Uterus (tissue), 4 donors: ENCODE measurements around the gene ZBTB7C. TPM values are rescaled to one million over a fixed set of nuclear protein-coding genes. Genes with fewer than 3 reads are reported as not detected.

Source experiments
- DNase-seq, 2 donors: peaks; one replicate each; pipeline ENCODE4 v3.0.0-alpha.2; 2019 to 2020
- H3K27ac ChIP-seq, 2 donors: fragments of 200-600 bp; sonication (generic); 1 replicate in 1 of 2; 2 replicates in 1 of 2; pipeline ENCODE4 v1.5.1; 2016 to 2018
- H3K27me3 ChIP-seq, 2 donors: fragments of 200-600 bp; sonication (generic); one replicate each; pipeline ENCODE4 v1.5.1; 2018 to 2019; ENCODE audit warnings: control low read depth in 1 of 2
- H3K36me3 ChIP-seq, 2 donors: fragments of 200-600 bp; sonication (generic); one replicate each; pipeline ENCODE4 v1.5.1; 2019; ENCODE audit warnings: control low read depth in 1 of 2
- H3K4me1 ChIP-seq, 2 donors: fragments of 200-600 bp; sonication (generic); one replicate each; pipeline ENCODE4 v1.5.1; 2018 to 2019; ENCODE audit warnings: control low read depth in 1 of 2
- H3K4me3 ChIP-seq, 2 donors: fragments of 200-600 bp; sonication (generic); 1 replicate in 1 of 2; 2 replicates in 1 of 2; pipeline ENCODE4 v1.5.1; 2018 to 2019; ENCODE audit warnings: mild to moderate bottlenecking in 1 of 2
- H3K9me3 ChIP-seq, 2 donors: fragments of 200-600 bp; sonication (generic); one replicate each; pipeline ENCODE4 v1.5.1; 2019; ENCODE audit warnings: control low read depth in 1 of 2
- CTCF ChIP-seq, 4 experiments: fragments of 200-600 bp in 2 of 4; fragments of 450-650 bp in 2 of 4; sonication (generic) in 2 of 4; IDR thresholded peaks; one replicate each; pipeline ENCODE4 v1.5.1; 2016 to 2019; ENCODE audit warnings: antibody characterized with exemption in 4 of 4, mild to moderate bottlenecking in 2 of 4, moderate library complexity in 1 of 4
- POLR2A ChIP-seq, 2 donors: fragments of 450-650 bp; IDR thresholded peaks; one replicate each; pipeline ENCODE4 v1.6.1; 2016; ENCODE audit warnings: antibody characterized with exemption in 2 of 2, mild to moderate bottlenecking in 1 of 2, moderate library complexity in 1 of 2
- intact Hi-C: fragments of 100-400 bp; cut with DNase I; formaldehyde crosslinking; loops from one replicate; pipeline ENCODE4 v1.15.1; 2023; ENCODE audit warnings: low total_unique reads
- total RNA-seq, 4 donors: library from RNA; depleted of rRNA in 3 of 4; stranded (reverse); fragments of >200 nt in 3 of 4; gene quantifications; one replicate each; pipeline versions ENCODE4 v1.1.0 to v1.2.4, GENCODE V29; 2014 to 2023
- donor health status: DM: yes; HTN: yes; CAD: no.

Gene ZBTB7C
- total RNA-seq, 4 donors from 2014 or later: 1.0 to 11.2 (median 7.9) TPM

- no peaks in the 10 kb centered on the region for H3K9me3 ChIP-seq
- no peak for TF ChIP-seq POLR2A (IDR thresholded peaks at IDR 0.05)
- TF ChIP-seq CTCF (IDR thresholded peaks at IDR 0.05): no peak
- intact Hi-C loops: no loop called here
Measured at GRCh38 chr18:48249854-48250253, 159.3 kb downstream of the ZBTB7C start.

GRCh38 chr18:48244530-48244929 lies 164.7 kb downstream of the ZBTB7C start:
- H3K4me1 ChIP-seq: no peaks in the 10 kb centered on the region
- intact Hi-C loops: no loop called here
- no peak for TF ChIP-seq CTCF (IDR thresholded peaks at IDR 0.05)
- no peak for TF ChIP-seq POLR2A (IDR thresholded peaks at IDR 0.05)
- no peaks in the 10 kb centered on the region for H3K36me3 ChIP-seq
- no peak overlapping the region for H3K4me3 ChIP-seq
- H3K27me3 ChIP-seq: no peaks in the 10 kb centered on the region
- no peak for DNase-seq
- H3K9me3 ChIP-seq: no peaks in the 10 kb centered on the region
- H3K27ac ChIP-seq: no peak overlapping the region

More at GRCh38 chr18:48249854-48250253, 159.3 kb downstream of the ZBTB7C start:
- Histone ChIP-seq H3K27ac (no peak overlapping the region), H3K4me1 (no peaks in the 10 kb centered on the region), H3K4me3 (no peak overlapping the region), H3K27me3 (no peaks in the 10 kb centered on the region), H3K36me3 (no peaks in the 10 kb centered on the region)
- no peak for DNase-seq

GRCh38 chr18:48238636-48239035 lies 170.5 kb downstream of the ZBTB7C start:
- Histone ChIP-seq H3K36me3 (no peaks in the 10 kb centered on the region), H3K27ac (no peak overlapping the region), H3K4me3 (no peak overlapping the region), H3K9me3 (no peaks in the 10 kb centered on the region), H3K27me3 (no peaks in the 10 kb centered on the region), H3K4me1 (no peaks in the 10 kb centered on the region)
- TF ChIP-seq POLR2A (IDR thresholded peaks at IDR 0.05): no peak
- no peak for TF ChIP-seq CTCF (IDR thresholded peaks at IDR 0.05)
- no peak for DNase-seq
- intact Hi-C loops: no loop called here

- intact Hi-C loops: no loop called here
- no peak for TF ChIP-seq CTCF (IDR thresholded peaks at IDR 0.05)
- TF ChIP-seq POLR2A (IDR thresholded peaks at IDR 0.05): no peak
- no peak overlapping the region for H3K4me3 ChIP-seq
- H3K4me1 ChIP-seq: no peaks in the 10 kb centered on the region
- H3K27me3 ChIP-seq: no peaks in the 10 kb centered on the region
- DNase-seq: no peak
- H3K27ac ChIP-seq: no peak overlapping the region
- no peaks in the 10 kb centered on the region for H3K9me3 ChIP-seq
- H3K36me3 ChIP-seq: no peaks in the 10 kb centered on the region
Measured at GRCh38 chr18:48238206-48238605, 171.0 kb downstream of the ZBTB7C start.

GRCh38 chr18:48236822-48237221 lies 172.4 kb downstream of the ZBTB7C start:
- intact Hi-C loops: no loop called here
- Histone ChIP-seq H3K27ac (no peak overlapping the region), H3K27me3 (no peaks in the 10 kb centered on the region), H3K36me3 (no peaks in the 10 kb centered on the region), H3K4me3 (no peak overlapping the region), H3K9me3 (no peaks in the 10 kb centered on the region), H3K4me1 (no peaks in the 10 kb centered on the region)
- no peak for TF ChIP-seq POLR2A (IDR thresholded peaks at IDR 0.05)
- no peak for TF ChIP-seq CTCF (IDR thresholded peaks at IDR 0.05)
- DNase-seq: no peak
